ENCODE results near the gene TOR4A.
"Not testable (repeated sequence)": the region's sequence is repeated elsewhere in the genome, so short reads cannot be mapped to it uniquely, and the experiment has no call there.

Gene TOR4A

DNA sequence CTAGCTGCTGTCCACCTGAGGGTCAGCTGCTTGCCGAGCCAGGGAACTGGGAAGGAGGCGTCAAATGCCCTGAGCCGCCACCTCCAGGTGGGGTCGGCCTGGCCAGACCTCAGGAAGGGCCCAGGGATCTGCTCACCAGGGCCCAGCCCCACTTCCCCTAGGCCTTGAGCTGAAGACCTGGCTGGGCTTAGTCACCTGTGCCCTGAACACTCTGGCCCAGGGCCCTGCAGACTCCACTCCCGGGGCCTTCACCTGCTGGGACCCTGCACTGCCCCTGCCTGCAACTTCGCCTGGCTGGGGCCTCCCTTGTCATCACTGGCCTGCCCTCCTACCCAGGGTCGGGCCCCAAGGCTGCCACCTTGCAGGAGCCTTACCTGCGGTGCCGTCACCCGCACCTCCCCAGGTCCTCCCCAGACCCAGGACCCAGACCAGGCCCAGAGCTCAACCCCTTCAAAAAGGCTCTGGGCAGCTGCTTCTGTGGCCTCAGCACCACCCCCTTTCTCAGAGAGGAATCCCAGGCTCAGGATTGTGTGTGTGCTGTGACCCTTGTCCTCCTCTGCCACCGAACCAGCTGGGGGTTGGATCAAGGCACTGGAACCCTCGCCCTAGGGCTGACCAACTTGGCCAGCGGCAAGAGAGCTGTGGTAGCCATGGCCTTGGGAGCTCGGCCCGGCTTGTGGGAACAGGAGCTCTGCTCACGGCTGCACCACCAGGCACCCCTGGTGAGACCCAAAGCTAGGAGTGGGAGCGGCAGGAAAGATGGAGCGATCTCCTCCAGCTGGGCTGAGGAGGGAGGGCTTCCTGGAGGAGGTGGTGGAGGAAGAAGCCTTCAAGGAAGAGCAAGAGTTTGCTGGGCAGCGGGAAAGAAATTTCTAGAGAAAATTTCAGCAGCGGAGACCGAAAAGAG lies 23.6 kb upstream of the TOR4A start:
- DNase-seq: no peak

- DNase-seq: peak; percentile 65
Observed at GRCh38 chr9:137254624-137255447, 22.7 kb upstream of the TOR4A start, which contains the start of gene NELFB. Gene NELFB (plus strand): TSS chr9:137255327.

DNA sequence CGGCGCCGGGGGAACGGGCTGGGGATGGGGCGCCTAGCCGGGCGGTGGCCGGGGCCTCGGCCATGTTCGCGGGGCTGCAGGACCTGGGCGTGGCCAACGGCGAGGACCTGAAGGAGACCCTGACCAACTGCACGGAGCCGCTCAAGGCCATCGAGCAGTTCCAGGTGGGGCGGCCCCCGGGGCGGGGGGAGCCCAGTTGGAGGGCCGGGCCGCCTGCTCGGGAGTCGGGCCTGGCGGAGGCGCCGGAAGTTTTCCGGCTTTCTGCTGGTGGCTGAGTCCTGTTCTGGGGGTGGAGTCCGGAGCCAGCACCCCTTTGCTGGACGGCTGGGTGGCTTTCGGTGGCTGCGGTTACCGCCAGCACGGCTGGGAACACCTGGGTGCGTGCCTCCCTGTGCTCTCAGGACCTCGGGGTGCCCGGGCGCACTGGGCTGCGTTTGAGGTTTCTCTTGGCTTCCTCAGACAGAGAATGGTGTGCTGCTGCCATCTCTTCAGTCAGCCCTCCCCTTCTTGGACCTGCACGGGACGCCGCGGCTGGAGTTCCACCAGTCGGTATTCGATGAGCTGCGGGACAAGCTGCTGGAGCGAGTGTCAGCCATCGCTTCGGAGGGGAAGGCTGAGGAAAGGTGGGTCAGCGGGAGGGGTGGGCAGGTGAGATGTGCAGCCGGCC lies 21.9 kb upstream of the TOR4A start:
- no peak for DNase-seq

DNA sequence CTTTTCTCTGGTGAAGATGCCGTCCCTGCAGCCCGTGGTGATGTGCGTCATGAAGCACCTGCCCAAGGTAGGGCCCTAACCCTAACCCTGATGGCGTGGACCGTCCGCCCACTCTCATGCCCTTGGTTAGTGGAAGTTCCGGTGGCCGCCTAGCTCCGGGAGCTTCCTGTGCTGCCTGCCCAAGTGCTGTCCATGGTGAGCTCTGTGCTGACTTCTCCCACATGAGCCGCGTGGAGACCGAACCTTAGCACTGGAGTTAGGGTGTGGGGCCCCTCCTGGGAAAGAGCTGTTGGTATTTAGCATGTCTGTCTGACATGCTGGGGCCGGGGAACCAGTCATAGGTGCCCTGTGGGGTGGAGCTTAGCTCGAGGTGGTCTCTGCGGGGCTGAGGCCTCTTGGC lies 21.2 kb upstream of the TOR4A start:
- DNase-seq: no peak

DNA sequence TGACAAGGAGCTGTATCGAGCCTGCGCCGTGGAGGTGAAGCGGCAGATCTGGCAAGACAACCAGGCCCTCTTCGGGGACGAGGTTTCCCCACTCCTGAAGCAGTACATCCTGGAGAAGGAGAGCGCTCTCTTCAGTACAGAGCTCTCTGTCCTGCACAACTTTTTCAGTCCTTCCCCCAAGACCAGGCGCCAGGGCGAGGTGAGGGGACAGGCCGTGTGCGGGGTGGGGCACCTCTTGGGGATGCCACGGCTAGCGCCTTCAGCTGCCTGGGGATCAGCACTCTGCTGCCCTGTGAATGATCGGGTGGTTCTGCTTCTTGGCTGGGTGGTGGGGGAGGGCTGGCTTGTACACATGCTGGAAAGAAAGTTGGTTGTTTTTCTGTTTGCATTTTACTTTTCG lies 20.7 kb upstream of the TOR4A start:
- DNase-seq: no peak

DNA sequence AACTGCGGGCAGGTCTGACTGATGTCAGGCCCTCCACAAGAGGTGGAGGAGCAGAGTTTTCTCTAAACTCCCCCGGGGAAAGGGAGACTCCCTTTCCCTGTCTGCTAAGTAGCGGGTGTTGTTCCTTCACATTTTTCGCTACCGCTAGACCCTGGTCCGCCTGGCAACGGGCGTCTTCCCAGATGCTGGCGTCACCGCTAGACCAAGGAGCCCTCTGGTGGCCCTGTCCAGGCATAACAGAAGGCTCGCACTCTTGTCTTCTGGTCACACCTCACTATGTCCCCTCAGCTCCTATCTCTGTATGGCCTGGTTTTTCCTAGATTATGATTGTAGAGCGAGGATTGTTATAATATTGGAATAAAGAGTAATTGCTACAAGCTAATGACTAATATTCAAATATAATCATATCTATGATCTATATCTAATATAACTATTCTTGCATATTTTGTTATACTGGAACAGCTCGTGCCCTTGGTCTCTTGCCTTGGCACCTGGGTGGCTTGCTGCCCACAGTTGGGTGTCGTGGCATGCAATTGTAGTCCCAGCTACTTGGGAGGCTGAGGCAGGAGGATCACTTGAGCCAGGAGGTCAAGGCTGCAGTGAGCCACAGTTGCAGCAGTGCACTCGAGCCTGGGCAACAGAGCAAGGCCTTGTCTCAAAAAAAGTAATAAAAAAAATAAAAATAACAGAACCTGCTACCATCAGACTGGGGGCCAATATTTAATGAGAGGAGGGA lies 15.2 kb upstream of the TOR4A start:
- not testable (repeated sequence) for DNase-seq

GRCh38 chr9:137262909-137263285 lies 14.6 kb upstream of the TOR4A start:
- DNase-seq: no peak

DNA sequence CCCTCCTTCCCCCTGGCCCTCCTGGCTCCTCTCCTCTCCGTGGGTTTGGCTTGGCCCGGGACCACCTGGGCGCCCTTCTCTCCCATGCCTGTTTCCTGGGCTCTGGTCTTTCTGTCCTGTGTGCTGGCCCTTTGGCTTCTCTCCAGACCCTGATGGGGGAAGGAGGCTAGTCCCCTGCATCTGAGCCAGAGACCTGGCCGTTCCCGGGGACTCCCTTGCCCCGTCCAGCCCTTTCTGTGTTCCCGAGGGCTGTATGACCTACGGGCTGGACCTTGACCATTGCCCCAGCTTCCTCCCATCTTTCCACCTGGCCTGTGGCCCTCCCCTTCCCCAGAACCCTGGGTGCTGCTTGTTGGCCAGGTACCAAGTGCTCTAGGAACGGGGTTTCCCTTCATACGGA lies 14.0 kb upstream of the TOR4A start:
- no peak for DNase-seq

DNA sequence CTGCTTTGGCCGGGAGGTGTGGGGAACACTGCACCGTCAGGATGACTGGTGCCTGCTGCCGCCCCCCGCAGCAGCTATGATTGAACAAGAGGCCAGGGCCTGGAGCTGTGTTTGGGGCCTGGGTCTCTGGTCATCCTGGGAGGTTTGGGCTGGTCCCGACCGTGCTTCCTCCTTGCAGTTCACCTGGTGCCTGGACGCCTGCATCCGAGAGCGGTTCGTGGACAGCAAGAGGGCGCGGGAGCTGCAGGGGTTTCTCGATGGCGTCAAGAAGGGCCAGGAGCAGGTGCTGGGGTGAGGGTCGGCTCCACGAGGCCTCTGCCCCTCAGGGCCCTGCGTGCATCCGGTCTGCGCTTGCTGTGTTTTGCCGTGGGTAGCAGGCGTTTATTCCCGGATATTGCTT lies 13.5 kb upstream of the TOR4A start:
- no peak for DNase-seq

GRCh38 chr9:137265496-137266161 lies 11.9 kb upstream of the TOR4A start:
- DNase-seq: no peak

DNA sequence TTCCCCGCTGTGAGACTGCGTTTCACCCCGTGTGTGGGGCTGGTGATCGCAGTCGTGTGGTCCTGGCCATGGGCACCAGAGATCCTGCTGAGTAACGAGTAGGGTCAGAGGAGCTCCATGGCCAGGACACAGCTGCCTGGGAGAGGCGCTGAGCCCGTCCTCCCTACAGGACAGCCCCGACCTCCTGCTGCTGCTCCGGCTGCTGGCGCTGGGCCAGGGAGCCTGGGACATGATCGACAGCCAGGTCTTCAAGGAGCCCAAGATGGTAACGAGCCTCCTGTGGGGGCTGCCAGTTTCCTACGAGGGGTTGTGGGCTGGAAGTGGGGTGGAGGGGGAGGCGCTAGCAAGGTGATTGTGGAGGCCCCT lies 11.4 kb upstream of the TOR4A start:
- no peak for DNase-seq

DNA sequence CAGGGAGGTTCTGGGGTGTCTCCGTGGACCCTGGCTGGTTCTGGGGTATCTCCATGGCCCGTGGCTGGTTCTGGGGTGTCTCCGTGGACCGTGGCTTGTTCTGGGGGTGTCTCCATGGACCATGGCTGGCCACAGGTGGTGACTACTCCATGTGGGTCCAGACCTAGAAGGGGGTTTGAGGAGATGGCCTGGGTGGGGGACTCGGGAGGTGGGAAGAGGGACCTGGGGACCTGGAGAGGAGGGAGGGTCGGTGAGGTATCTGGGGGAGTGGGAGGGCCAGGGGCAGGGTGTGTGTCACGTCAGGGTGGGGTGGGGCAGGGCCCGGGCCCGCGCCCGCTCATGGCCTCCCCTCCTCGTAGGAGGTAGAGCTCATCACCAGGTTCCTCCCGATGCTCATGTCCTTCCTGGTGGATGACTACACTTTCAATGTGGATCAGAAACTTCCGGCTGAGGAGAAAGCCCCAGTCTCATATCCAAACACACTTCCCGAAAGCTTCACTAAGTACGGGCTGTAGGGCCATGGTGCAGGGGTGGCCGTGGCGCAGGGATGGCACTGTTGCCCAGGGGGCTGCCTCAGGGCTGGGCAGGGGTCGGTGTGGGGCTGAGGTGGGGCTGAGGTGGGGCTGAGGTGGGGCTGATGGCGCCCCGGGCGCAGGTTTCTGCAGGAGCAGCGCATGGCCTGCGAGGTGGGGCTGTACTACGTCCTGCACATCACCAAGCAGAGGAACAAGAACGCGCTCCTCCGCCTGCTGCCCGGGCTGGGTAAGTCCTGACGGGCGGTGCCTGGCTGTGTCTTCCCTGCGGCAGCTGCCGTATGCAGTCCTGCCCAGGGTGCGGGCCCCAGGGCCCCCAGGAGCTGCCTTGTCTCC lies 10.7 kb upstream of the TOR4A start:
- no peak for DNase-seq

- no peak for DNase-seq
Observed at GRCh38 chr9:137267933-137268355, 9.6 kb upstream of the TOR4A start.

GRCh38 chr9:137268538-137269201 lies 8.9 kb upstream of the TOR4A start:
- no peak for DNase-seq

DNA sequence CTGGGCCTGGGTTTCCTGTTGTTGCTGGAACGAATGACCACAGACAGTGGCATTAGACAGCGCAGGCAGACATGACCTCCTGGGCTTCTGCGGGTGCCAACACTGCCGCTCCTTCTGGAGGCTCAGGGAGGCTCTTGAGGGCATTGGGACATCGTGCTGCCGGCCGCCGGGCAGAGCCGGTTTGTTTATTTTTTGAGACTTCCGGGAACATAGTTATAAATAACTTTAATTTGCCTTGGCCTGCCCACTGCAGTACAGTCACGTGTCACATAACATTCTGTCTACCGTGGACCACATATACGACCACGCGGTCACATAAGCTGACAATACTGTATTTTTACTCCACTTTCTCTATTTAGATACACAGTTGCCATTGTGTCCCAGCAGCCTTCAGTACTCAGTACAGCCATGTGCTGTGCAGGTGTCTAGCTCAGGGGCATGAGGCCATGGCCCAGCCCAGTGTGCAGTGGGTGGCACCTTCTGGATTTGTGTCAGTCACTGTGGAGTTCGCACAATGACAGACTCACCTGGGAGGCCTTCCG lies 8.2 kb upstream of the TOR4A start:
- DNase-seq: peak; percentile 45

GRCh38 chr9:137270929-137271695 lies 6.4 kb upstream of the TOR4A start:
- no peak for DNase-seq

DNA sequence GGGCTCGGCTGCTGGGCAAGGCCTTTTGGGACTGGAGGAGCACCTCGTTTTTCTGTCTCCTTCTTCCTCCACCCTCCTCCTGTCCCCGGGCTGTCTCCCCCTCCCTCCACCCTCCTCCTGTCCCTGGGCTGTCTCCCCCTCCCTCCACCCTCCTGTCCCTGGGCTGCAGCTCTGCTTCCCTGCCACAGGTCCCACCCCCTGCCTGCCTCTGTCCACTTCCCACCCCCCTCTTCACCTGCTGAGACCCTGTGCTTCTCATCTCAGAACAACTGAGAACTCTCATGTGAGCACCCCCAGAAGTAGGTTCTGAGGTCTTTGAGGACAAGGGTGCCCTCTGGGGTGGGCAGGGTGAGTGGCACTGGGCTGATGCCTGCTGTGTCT lies 5.8 kb upstream of the TOR4A start:
- DNase-seq: no peak

GRCh38 chr9:137272241-137273094 lies 5.1 kb upstream of the TOR4A start:
- DNase-seq: no peak

DNA sequence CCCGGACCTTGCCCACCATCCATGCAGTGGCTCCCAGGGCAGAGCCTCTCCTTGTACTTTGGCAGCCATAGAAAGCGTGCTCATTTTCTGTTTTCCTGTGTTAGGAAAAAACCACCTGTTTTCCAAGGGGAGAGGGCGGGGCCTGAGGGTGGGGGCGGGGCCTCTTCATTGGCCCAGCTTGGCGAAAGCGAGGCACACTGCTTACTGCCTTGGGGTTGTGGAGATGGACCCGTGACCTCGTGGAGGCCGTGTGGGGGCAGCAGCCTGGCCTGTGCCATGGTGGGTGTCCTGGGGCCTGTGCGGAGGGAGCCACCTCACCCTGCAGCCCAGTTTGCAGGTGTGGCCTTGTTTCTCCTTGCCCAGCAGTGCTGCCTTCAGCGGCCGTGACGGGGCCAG lies 4.4 kb upstream of the TOR4A start:
- DNase-seq: no peak

Measured in SHP77 treated with DMSO at 0.1 percent for 48 hours (cell line).